ENCODE data around the gene LDB2. TPM values are rescaled to one million over a fixed set of nuclear protein-coding genes. Genes with fewer than 3 reads are reported as not detected.

The LDB2 gene
- total RNA-seq, 1 experiment from 2014 or later, result not detected

GRCh38 chr4:16597443-16597842, 301.0 kb downstream of the LDB2 start:
- no peak overlapping the region for H3K27ac ChIP-seq (ENCODE audit: low read length)
- no peaks in the 10 kb centered on the region for H3K27me3 ChIP-seq (ENCODE audit: low read length)
- H3K9me2 ChIP-seq (replicated peaks; ENCODE audit: insufficient read depth, low read length), result no peaks in the 10 kb centered on the region
- no peaks in the 10 kb centered on the region for H3K36me3 ChIP-seq (ENCODE audit: insufficient read depth, low read length)
- no peak overlapping the region for H3K9ac ChIP-seq (ENCODE audit: low read length)
- no peaks in the 10 kb centered on the region for H3K9me3 ChIP-seq (ENCODE audit: low read length)
- no peak for DNase-seq
- H3K4me1 ChIP-seq (ENCODE audit: low read length), result no peaks in the 10 kb centered on the region
- H3K79me2 ChIP-seq (ENCODE audit: low read length), result no peaks in the 10 kb centered on the region
- H4K20me1 ChIP-seq (ENCODE audit: insufficient read depth, low read depth, low read length), result no peaks in the 10 kb centered on the region
- no peak overlapping the region for H3K4me3 ChIP-seq (ENCODE audit: low read length)
- no peak overlapping the region for H2AFZ ChIP-seq (ENCODE audit: low read length)
- H3K4me2 ChIP-seq (ENCODE audit: low read depth, low read length, poor library complexity, severe bottlenecking), result no peak overlapping the region

DNA sequence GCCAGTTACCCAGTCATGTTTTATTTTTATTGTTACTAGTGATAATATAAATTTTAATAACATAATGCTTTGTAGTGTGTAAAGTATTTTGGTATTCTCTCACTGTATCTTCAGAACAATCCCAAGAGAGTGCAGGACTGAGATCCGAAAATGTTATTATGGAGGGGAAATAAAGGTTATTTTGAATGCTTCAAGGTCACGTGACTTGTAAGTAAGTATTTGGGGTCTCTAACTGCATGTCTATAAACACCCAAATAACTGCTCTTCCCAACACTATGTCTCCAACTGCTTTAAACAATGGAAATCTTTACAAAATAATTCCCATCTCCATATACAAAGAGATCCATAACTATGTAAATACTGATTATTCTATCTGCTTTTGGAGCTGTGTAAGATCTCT, 302.2 kb downstream of the LDB2 start:
- Histone ChIP-seq H3K36me3 (ENCODE audit: insufficient read depth, low read length) (no peaks in the 10 kb centered on the region), H3K79me2 (ENCODE audit: low read length) (no peaks in the 10 kb centered on the region), H3K27me3 (ENCODE audit: low read length) (no peaks in the 10 kb centered on the region), H3K9me2 (replicated peaks; ENCODE audit: insufficient read depth, low read length) (no peaks in the 10 kb centered on the region), H3K27ac (ENCODE audit: low read length) (no peak overlapping the region), H3K9ac (ENCODE audit: low read length) (no peak overlapping the region), H3K4me2 (ENCODE audit: low read depth, low read length, poor library complexity, severe bottlenecking) (no peak overlapping the region), H3K4me3 (ENCODE audit: low read length) (no peak overlapping the region), H3K9me3 (ENCODE audit: low read length) (no peaks in the 10 kb centered on the region), H2AFZ (ENCODE audit: low read length) (no peak overlapping the region), H4K20me1 (ENCODE audit: insufficient read depth, low read depth, low read length) (no peaks in the 10 kb centered on the region), H3K4me1 (ENCODE audit: low read length) (no peaks in the 10 kb centered on the region)
- no peak for DNase-seq

- no peak for DNase-seq
- H3K9me2 ChIP-seq (replicated peaks; ENCODE audit: insufficient read depth, low read length), result no peaks in the 10 kb centered on the region
- H3K4me1 ChIP-seq (ENCODE audit: low read length), result no peaks in the 10 kb centered on the region
- no peak overlapping the region for H3K4me3 ChIP-seq (ENCODE audit: low read length)
- no peak overlapping the region for H3K27ac ChIP-seq (ENCODE audit: low read length)
- H3K36me3 ChIP-seq (ENCODE audit: insufficient read depth, low read length), result no peaks in the 10 kb centered on the region
- no peak overlapping the region for H2AFZ ChIP-seq (ENCODE audit: low read length)
- H3K9me3 ChIP-seq (ENCODE audit: low read length), result no peaks in the 10 kb centered on the region
- no peak overlapping the region for H3K4me2 ChIP-seq (ENCODE audit: low read depth, low read length, poor library complexity, severe bottlenecking)
- no peaks in the 10 kb centered on the region for H3K27me3 ChIP-seq (ENCODE audit: low read length)
- H4K20me1 ChIP-seq (ENCODE audit: insufficient read depth, low read depth, low read length), result no peaks in the 10 kb centered on the region
- H3K9ac ChIP-seq (ENCODE audit: low read length), result no peak overlapping the region
- H3K79me2 ChIP-seq (ENCODE audit: low read length), result no peaks in the 10 kb centered on the region
Measured at GRCh38 chr4:16594128-16594527, 304.3 kb downstream of the LDB2 start.

DNA sequence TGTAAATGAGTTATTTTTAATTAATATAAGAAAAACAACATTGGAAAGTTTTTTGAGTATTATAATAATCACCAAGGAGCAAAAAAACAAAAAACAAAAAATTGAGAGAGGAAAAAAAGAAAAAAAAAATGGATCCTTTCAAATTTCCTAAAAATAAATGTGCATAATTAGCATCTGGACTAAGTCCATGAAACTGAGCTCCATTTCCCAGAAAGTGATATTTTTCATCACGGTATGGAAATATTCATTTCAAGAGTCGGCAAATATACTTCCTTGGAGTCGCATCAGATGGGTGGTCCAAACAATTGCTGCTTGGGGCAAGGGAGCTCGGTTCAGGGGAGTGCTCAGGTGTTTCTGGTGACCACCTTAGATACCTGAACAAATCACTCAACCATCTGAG, 305.1 kb downstream of the LDB2 start:
- H3K9me2 ChIP-seq (replicated peaks; ENCODE audit: insufficient read depth, low read length), result no peaks in the 10 kb centered on the region
- H3K27ac ChIP-seq (ENCODE audit: low read length), result no peak overlapping the region
- no peaks in the 10 kb centered on the region for H3K36me3 ChIP-seq (ENCODE audit: insufficient read depth, low read length)
- no peak overlapping the region for H3K9ac ChIP-seq (ENCODE audit: low read length)
- no peaks in the 10 kb centered on the region for H3K4me1 ChIP-seq (ENCODE audit: low read length)
- H4K20me1 ChIP-seq (ENCODE audit: insufficient read depth, low read depth, low read length), result no peaks in the 10 kb centered on the region
- H3K4me2 ChIP-seq (ENCODE audit: low read depth, low read length, poor library complexity, severe bottlenecking), result no peak overlapping the region
- H3K79me2 ChIP-seq (ENCODE audit: low read length), result no peaks in the 10 kb centered on the region
- H3K9me3 ChIP-seq (ENCODE audit: low read length), result no peaks in the 10 kb centered on the region
- no peaks in the 10 kb centered on the region for H3K27me3 ChIP-seq (ENCODE audit: low read length)
- no peak overlapping the region for H2AFZ ChIP-seq (ENCODE audit: low read length)
- H3K4me3 ChIP-seq (ENCODE audit: low read length), result no peak overlapping the region
- no peak for DNase-seq

DNA sequence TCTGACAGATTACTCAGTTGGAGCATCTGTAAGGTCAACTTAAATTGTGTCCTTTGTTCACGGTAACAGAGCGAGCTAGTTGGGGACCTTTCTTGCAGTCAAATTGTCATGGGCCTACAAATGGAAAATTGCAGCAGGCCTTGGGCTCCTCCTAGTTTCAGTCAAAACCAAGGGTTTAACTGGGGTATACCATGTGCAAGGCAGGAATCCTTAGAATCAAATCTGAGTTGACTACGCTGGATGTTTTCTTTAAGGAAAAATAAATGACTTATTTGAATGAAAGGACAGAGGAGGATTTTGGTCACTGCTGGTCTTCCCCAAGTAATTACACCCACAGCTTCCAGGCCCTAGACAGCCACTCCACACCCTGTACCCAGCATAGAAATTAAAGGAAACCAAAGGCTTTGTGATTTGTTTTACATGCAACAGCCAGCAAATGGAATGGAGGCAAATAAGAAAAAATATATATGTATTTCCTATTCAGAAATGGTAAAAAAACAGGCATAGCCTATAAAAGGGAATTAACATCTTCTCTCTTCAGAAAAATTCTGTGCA, 307.1 kb downstream of the LDB2 start:
- H3K36me3 ChIP-seq (ENCODE audit: insufficient read depth, low read length), result no peaks in the 10 kb centered on the region
- no peaks in the 10 kb centered on the region for H3K4me1 ChIP-seq (ENCODE audit: low read length)
- no peak for DNase-seq
- H4K20me1 ChIP-seq (ENCODE audit: insufficient read depth, low read depth, low read length), result no peaks in the 10 kb centered on the region
- H3K79me2 ChIP-seq (ENCODE audit: low read length), result no peaks in the 10 kb centered on the region
- no peak overlapping the region for H3K27ac ChIP-seq (ENCODE audit: low read length)
- no peak overlapping the region for H2AFZ ChIP-seq (ENCODE audit: low read length)
- no peaks in the 10 kb centered on the region for H3K27me3 ChIP-seq (ENCODE audit: low read length)
- no peaks in the 10 kb centered on the region for H3K9me3 ChIP-seq (ENCODE audit: low read length)
- H3K4me2 ChIP-seq (ENCODE audit: low read depth, low read length, poor library complexity, severe bottlenecking), result no peak overlapping the region
- no peaks in the 10 kb centered on the region for H3K9me2 ChIP-seq (replicated peaks; ENCODE audit: insufficient read depth, low read length)
- no peak overlapping the region for H3K9ac ChIP-seq (ENCODE audit: low read length)
- H3K4me3 ChIP-seq (ENCODE audit: low read length), result no peak overlapping the region

GRCh38 chr4:16590797-16591196, 307.6 kb downstream of the LDB2 start:
- H3K4me1 ChIP-seq (ENCODE audit: low read length), result no peaks in the 10 kb centered on the region
- H3K79me2 ChIP-seq (ENCODE audit: low read length), result no peaks in the 10 kb centered on the region
- no peaks in the 10 kb centered on the region for H3K9me3 ChIP-seq (ENCODE audit: low read length)
- H3K4me3 ChIP-seq (ENCODE audit: low read length), result no peak overlapping the region
- no peak overlapping the region for H3K27ac ChIP-seq (ENCODE audit: low read length)
- no peak overlapping the region for H3K9ac ChIP-seq (ENCODE audit: low read length)
- no peak for DNase-seq
- H3K27me3 ChIP-seq (ENCODE audit: low read length), result no peaks in the 10 kb centered on the region
- no peak overlapping the region for H3K4me2 ChIP-seq (ENCODE audit: low read depth, low read length, poor library complexity, severe bottlenecking)
- H4K20me1 ChIP-seq (ENCODE audit: insufficient read depth, low read depth, low read length), result no peaks in the 10 kb centered on the region
- no peaks in the 10 kb centered on the region for H3K36me3 ChIP-seq (ENCODE audit: insufficient read depth, low read length)
- H2AFZ ChIP-seq (ENCODE audit: low read length), result no peak overlapping the region
- H3K9me2 ChIP-seq (replicated peaks; ENCODE audit: insufficient read depth, low read length), result no peaks in the 10 kb centered on the region

- Histone ChIP-seq H3K9me3 (ENCODE audit: low read length) (no peaks in the 10 kb centered on the region), H3K27ac (ENCODE audit: low read length) (no peak overlapping the region), H3K9ac (ENCODE audit: low read length) (no peak overlapping the region), H3K4me1 (ENCODE audit: low read length) (no peaks in the 10 kb centered on the region), H3K9me2 (replicated peaks; ENCODE audit: insufficient read depth, low read length) (no peaks in the 10 kb centered on the region), H4K20me1 (ENCODE audit: insufficient read depth, low read depth, low read length) (no peaks in the 10 kb centered on the region), H2AFZ (ENCODE audit: low read length) (no peak overlapping the region), H3K4me2 (ENCODE audit: low read depth, low read length, poor library complexity, severe bottlenecking) (no peak overlapping the region), H3K27me3 (ENCODE audit: low read length) (no peaks in the 10 kb centered on the region), H3K36me3 (ENCODE audit: insufficient read depth, low read length) (no peaks in the 10 kb centered on the region), H3K79me2 (ENCODE audit: low read length) (no peaks in the 10 kb centered on the region), H3K4me3 (ENCODE audit: low read length) (no peak overlapping the region)
- no peak for DNase-seq
Measured at GRCh38 chr4:16588651-16589050, 309.8 kb downstream of the LDB2 start.

GRCh38 chr4:16588149-16588548, 310.3 kb downstream of the LDB2 start:
- no peaks in the 10 kb centered on the region for H4K20me1 ChIP-seq (ENCODE audit: insufficient read depth, low read depth, low read length)
- no peaks in the 10 kb centered on the region for H3K4me1 ChIP-seq (ENCODE audit: low read length)
- no peak overlapping the region for H3K4me3 ChIP-seq (ENCODE audit: low read length)
- H3K27me3 ChIP-seq (ENCODE audit: low read length), result no peaks in the 10 kb centered on the region
- no peak overlapping the region for H3K9ac ChIP-seq (ENCODE audit: low read length)
- no peak overlapping the region for H3K4me2 ChIP-seq (ENCODE audit: low read depth, low read length, poor library complexity, severe bottlenecking)
- no peaks in the 10 kb centered on the region for H3K36me3 ChIP-seq (ENCODE audit: insufficient read depth, low read length)
- H3K9me2 ChIP-seq (replicated peaks; ENCODE audit: insufficient read depth, low read length), result no peaks in the 10 kb centered on the region
- H3K9me3 ChIP-seq (ENCODE audit: low read length), result no peaks in the 10 kb centered on the region
- H3K27ac ChIP-seq (ENCODE audit: low read length), result no peak overlapping the region
- no peaks in the 10 kb centered on the region for H3K79me2 ChIP-seq (ENCODE audit: low read length)
- H2AFZ ChIP-seq (ENCODE audit: low read length), result no peak overlapping the region
- no peak for DNase-seq

- Histone ChIP-seq H3K4me1 (ENCODE audit: low read length) (no peaks in the 10 kb centered on the region), H3K27me3 (ENCODE audit: low read length) (no peaks in the 10 kb centered on the region), H3K27ac (ENCODE audit: low read length) (no peak overlapping the region), H2AFZ (ENCODE audit: low read length) (no peak overlapping the region), H4K20me1 (ENCODE audit: insufficient read depth, low read depth, low read length) (no peaks in the 10 kb centered on the region), H3K36me3 (ENCODE audit: insufficient read depth, low read length) (no peaks in the 10 kb centered on the region), H3K4me3 (ENCODE audit: low read length) (no peak overlapping the region), H3K9me3 (ENCODE audit: low read length) (no peaks in the 10 kb centered on the region), H3K9ac (ENCODE audit: low read length) (no peak overlapping the region), H3K9me2 (replicated peaks; ENCODE audit: insufficient read depth, low read length) (no peaks in the 10 kb centered on the region), H3K79me2 (ENCODE audit: low read length) (no peaks in the 10 kb centered on the region), H3K4me2 (ENCODE audit: low read depth, low read length, poor library complexity, severe bottlenecking) (no peak overlapping the region)
- no peak for DNase-seq
Measured at GRCh38 chr4:16585053-16585452, 313.4 kb downstream of the LDB2 start.
